Neuronal stem cell (in vitro differentiated cells): Measurements from ENCODE around the gene PLXDC1.

Experiments used
- DNase-seq: peaks from one replicate; pipeline ENCODE4 v3.0.0-alpha.2; 2013; ENCODE audit warnings: low spot score
- H2AFZ ChIP-seq: one replicate; pipeline ENCODE4 v1.6.1; 2013; ENCODE audit warnings: mild to moderate bottlenecking, low read length, inconsistent platforms
- H2AK5ac ChIP-seq: 2 replicates; pipeline ENCODE4 v1.6.1; 2013; ENCODE audit warnings: low read depth, mild to moderate bottlenecking, inconsistent platforms, low read length, moderate library complexity, mixed read lengths
- H2BK120ac ChIP-seq: 2 replicates; pipeline ENCODE4 v1.6.1; 2013; ENCODE audit warnings: low read depth, mild to moderate bottlenecking, inconsistent platforms, low read length, moderate library complexity, mixed read lengths
- H2BK12ac ChIP-seq: one replicate; pipeline ENCODE4 v1.6.1; 2013; ENCODE audit warnings: low read length, inconsistent platforms
- H2BK15ac ChIP-seq: 2 replicates; pipeline ENCODE4 v1.6.1; 2013; ENCODE audit warnings: mild to moderate bottlenecking, low read length, inconsistent platforms, mixed read lengths
- H2BK5ac ChIP-seq: one replicate; pipeline ENCODE4 v1.6.1; 2013; ENCODE audit warnings: inconsistent platforms, mild to moderate bottlenecking, low read length, moderate library complexity
- H3K14ac ChIP-seq: one replicate; pipeline ENCODE4 v1.6.1; 2013; ENCODE audit warnings: low read length, inconsistent platforms
- H3K18ac ChIP-seq: 2 replicates; pipeline ENCODE4 v1.6.1; 2013; ENCODE audit warnings: low read length, inconsistent platforms
- H3K23ac ChIP-seq: 2 replicates; pipeline ENCODE4 v1.6.1; 2013; ENCODE audit warnings: low read depth, mild to moderate bottlenecking, mixed read lengths, low read length, inconsistent platforms; ENCODE audit not compliant: poor library complexity
- H3K27ac ChIP-seq: replicated peaks from 3 replicates; pipeline ENCODE4 v1.5.1; 2013; ENCODE audit warnings: low read length, inconsistent platforms
- H3K27me3 ChIP-seq, 3 experiments: 2 replicates each; pipeline ENCODE4 v1.6.1; 2013; ENCODE audit warnings: low read length in 3 of 3, mild to moderate bottlenecking in 2 of 3, inconsistent platforms in 1 of 3, low read depth in 1 of 3, mixed read lengths in 1 of 3, moderate library complexity in 1 of 3; ENCODE audit not compliant: control insufficient read depth in 3 of 3, insufficient read depth in 3 of 3
- H3K36me3 ChIP-seq, 2 donors: replicated peaks in 1 of 2; 2 replicates each; pipeline ENCODE4 v1.6.1; 2013; ENCODE audit warnings: low read length in 2 of 2; ENCODE audit not compliant: control insufficient read depth in 2 of 2, insufficient read depth in 2 of 2
- H3K4ac ChIP-seq: 2 replicates; pipeline ENCODE4 v1.6.1; 2013; ENCODE audit warnings: inconsistent platforms, mild to moderate bottlenecking, low read length, moderate library complexity
- H3K4me1 ChIP-seq, 2 donors: 1 replicate in 1 of 2; 2 replicates in 1 of 2; pipeline ENCODE4 v1.6.1; 2013; ENCODE audit warnings: low read length in 2 of 2, low read depth in 1 of 2; ENCODE audit not compliant: control insufficient read depth in 2 of 2, insufficient read depth in 1 of 2
- H3K4me2 ChIP-seq: one replicate; pipeline ENCODE4 v1.6.1; 2013; ENCODE audit warnings: mild to moderate bottlenecking, low read length, inconsistent platforms; ENCODE audit not compliant: insufficient read depth, poor library complexity, severe bottlenecking
- H3K4me3 ChIP-seq, 2 donors: 2 replicates each; pipeline ENCODE4 v1.5.1; 2013; ENCODE audit warnings: low read length in 2 of 2, mild to moderate bottlenecking in 2 of 2, inconsistent platforms in 1 of 2, moderate library complexity in 1 of 2
- H3K79me1 ChIP-seq: one replicate; pipeline ENCODE4 v1.6.1; 2013; ENCODE audit warnings: low read depth, mild to moderate bottlenecking, inconsistent platforms, low read length, moderate library complexity
- H3K9ac ChIP-seq: one replicate; pipeline ENCODE4 v1.6.1; 2013; ENCODE audit warnings: mild to moderate bottlenecking, low read depth, low read length, inconsistent platforms; ENCODE audit not compliant: poor library complexity
- H3K9me3 ChIP-seq, 2 donors: replicated peaks in 1 of 2; 2 replicates each; pipeline versions ENCODE3 to v1.6.1; 2013; ENCODE audit warnings: low read length in 2 of 2, mild to moderate bottlenecking in 2 of 2, inconsistent platforms in 1 of 2, low read depth in 1 of 2, mixed read lengths in 1 of 2, moderate library complexity in 1 of 2; ENCODE audit not compliant: control insufficient read depth in 2 of 2, insufficient read depth in 1 of 2
- H4K8ac ChIP-seq: one replicate; pipeline ENCODE4 v1.6.1; 2013; ENCODE audit warnings: low read depth, mild to moderate bottlenecking, inconsistent platforms, low read length, moderate library complexity
- H4K91ac ChIP-seq: one replicate; pipeline ENCODE4 v1.6.1; 2013; ENCODE audit warnings: low read length, low read depth, mild to moderate bottlenecking, inconsistent platforms; ENCODE audit not compliant: poor library complexity
- WGBS, 2 donors: extraction: QIAGEN DNeasy Blood & Tissue Kit; methylation state at CpG; one replicate each; pipeline ENCODE4 v1.1.7; 2013; ENCODE audit warnings: missing lambda C conversion rate in 2 of 2, mixed read lengths in 1 of 2; ENCODE audit not compliant: insufficient read length in 2 of 2, insufficient replicate concordance in 1 of 2; ENCODE audit errors: extremely low coverage in 2 of 2; 5-methylcytosine and 5-hydroxymethylcytosine counted together

The PLXDC1 gene

DNA sequence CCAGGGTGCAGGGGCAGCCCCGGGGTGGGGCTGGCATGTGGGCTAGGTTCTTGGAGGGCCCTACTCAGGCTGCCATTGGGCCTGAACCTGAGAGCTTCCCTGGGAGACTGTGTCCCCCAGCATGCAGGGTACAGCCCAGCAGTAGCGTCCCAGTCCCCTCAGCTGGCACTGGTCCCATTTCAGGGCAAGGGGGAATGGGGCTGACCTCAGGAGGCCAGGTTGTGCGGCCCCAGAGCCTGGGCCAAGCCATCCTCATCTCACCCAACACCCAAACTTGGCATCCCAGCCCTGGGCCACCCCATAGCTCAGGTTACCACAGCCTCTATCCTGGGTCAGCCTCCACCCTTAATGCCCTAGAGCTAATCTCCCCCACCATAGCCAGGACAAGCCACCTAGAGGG, 6.3 kb downstream of the PLXDC1 start:
- Histone ChIP-seq H2AFZ (no peak overlapping the region), H3K9me3 (peaks cover 0 to 3% of the 10 kb centered on the region in 2 donors), H3K27ac (no peak overlapping the region), H3K79me1 (no peaks in the 10 kb centered on the region), H3K23ac (no peak overlapping the region), H3K4me3 (no peak overlapping the region), H2BK15ac (no peak overlapping the region), H3K27me3 (peaks cover under 1 to 20% (median 10%) of the 10 kb centered on the region in 3 experiments), H2AK5ac (no peak overlapping the region), H4K8ac (no peak overlapping the region), H2BK5ac (no peak overlapping the region), H2BK12ac (no peak overlapping the region), H3K4ac (no peak overlapping the region), H3K4me2 (no peak overlapping the region), H3K4me1 (peaks cover 0 to 2% of the 10 kb centered on the region in 2 donors), H3K14ac (peak overlapping the region; percentile 2), H3K36me3 (no peaks in the 10 kb centered on the region), H4K91ac (no peak overlapping the region), H3K9ac (no peak overlapping the region), H2BK120ac (no peak overlapping the region), H3K18ac (no peak overlapping the region)
- DNase-seq: no peak
- no CpG with 5 or more reads among the region's 3 CpGs for WGBS, 2 donors

DNA sequence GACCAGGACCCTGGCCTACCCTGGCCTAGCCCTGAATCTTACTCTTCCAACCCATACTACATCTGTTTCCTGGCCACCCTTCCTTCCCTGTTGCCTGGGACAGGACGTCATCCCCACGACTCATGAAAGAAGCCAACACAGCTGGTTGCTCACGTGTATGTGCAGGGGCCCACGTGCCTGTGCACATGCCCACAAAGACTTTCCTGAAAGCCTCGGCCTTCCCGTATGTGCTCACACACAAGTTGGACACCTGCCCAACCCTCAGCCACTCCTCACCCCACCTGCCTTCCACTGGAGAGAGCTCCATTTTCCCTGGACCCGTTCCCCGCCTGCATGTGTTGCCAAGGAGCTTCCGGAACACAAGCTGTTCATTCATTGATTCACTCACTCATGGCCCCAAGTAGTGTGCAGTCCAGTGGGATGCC, 7.0 kb downstream of the PLXDC1 start:
- Histone ChIP-seq H3K9ac (no peak overlapping the region), H3K9me3 (peaks cover 0 to 3% of the 10 kb centered on the region in 2 donors), H3K23ac (no peak overlapping the region), H3K14ac (no peak overlapping the region), H3K4me2 (no peak overlapping the region), H2BK5ac (no peak overlapping the region), H3K18ac (no peak overlapping the region), H3K4ac (no peak overlapping the region), H2AFZ (no peak overlapping the region), H3K27ac (no peak overlapping the region), H3K4me3 (no peak overlapping the region), H3K36me3 (no peaks in the 10 kb centered on the region), H3K4me1 (peaks cover 0 to 2% of the 10 kb centered on the region in 2 donors), H3K27me3 (peaks cover 0 to 12% (median 4%) of the 10 kb centered on the region in 3 experiments), H2BK12ac (no peak overlapping the region), H2BK120ac (no peak overlapping the region), H4K8ac (no peak overlapping the region), H2AK5ac (no peak overlapping the region), H2BK15ac (no peak overlapping the region), H3K79me1 (no peaks in the 10 kb centered on the region), H4K91ac (no peak overlapping the region)
- DNase-seq: no peak
- no CpG with 5 or more reads among the region's 9 CpGs for WGBS, 2 donors

- Histone ChIP-seq H2AFZ (peak overlapping the region; percentile 24), H3K18ac (no peak overlapping the region), H2AK5ac (no peak overlapping the region), H3K9ac (no peak overlapping the region), H3K4me1 (peaks cover 0 to 2% of the 10 kb centered on the region in 2 donors), H3K36me3 (no peaks in the 10 kb centered on the region), H3K27me3 (peaks cover 0 to 8% (median 0%) of the 10 kb centered on the region in 3 experiments), H2BK12ac (no peak overlapping the region), H2BK120ac (no peak overlapping the region), H3K14ac (no peak overlapping the region), H3K4ac (no peak overlapping the region), H2BK5ac (peak overlapping the region; percentile 84), H3K79me1 (no peaks in the 10 kb centered on the region), H3K23ac (peak overlapping the region; percentile 18), H3K4me3 (no peak overlapping the region), H4K8ac (no peak overlapping the region), H3K27ac (no peak overlapping the region), H2BK15ac (no peak overlapping the region), H4K91ac (no peak overlapping the region), H3K9me3 (peaks cover 0 to 3% of the 10 kb centered on the region in 2 donors), H3K4me2 (no peak overlapping the region)
- no CpG with 5 or more reads among the region's 7 CpGs for WGBS, 2 donors
- no peak for DNase-seq
Measured at GRCh38 chr17:39143552-39144093, 7.8 kb downstream of the PLXDC1 start.

GRCh38 chr17:39141915-39142664, 9.3 kb downstream of the PLXDC1 start:
- Histone ChIP-seq H3K27me3 (peaks cover 0 to 7% (median 0%) of the 10 kb centered on the region in 3 experiments), H2AFZ (no peak overlapping the region), H4K8ac (no peak overlapping the region), H3K9me3 (peaks cover 0 to 3% of the 10 kb centered on the region in 2 donors), H3K9ac (no peak overlapping the region), H2BK15ac (no peak overlapping the region), H3K4me3 (no peak overlapping the region), H3K4ac (no peak overlapping the region), H2BK12ac (no peak overlapping the region), H3K79me1 (no peaks in the 10 kb centered on the region), H3K27ac (no peak overlapping the region), H3K18ac (no peak overlapping the region), H2BK5ac (no peak overlapping the region), H3K36me3 (no peaks in the 10 kb centered on the region), H2BK120ac (no peak overlapping the region), H4K91ac (no peak overlapping the region), H3K4me1 (peaks cover 0 to 2% of the 10 kb centered on the region in 2 donors), H3K14ac (no peak overlapping the region), H3K4me2 (no peak overlapping the region), H2AK5ac (no peak overlapping the region), H3K23ac (no peak overlapping the region)
- no CpG with 5 or more reads among the region's 11 CpGs for WGBS, 2 donors
- no peak for DNase-seq
